DMS79 (cell line): ENCODE results near the gene PLVAP.
"Not testable (repeated sequence)": the region's sequence is repeated elsewhere in the genome, so short reads cannot be mapped to it uniquely, and the experiment has no call there.

Source experiments
- DNase-seq: peaks from one replicate; lab custom pipeline; 2025; lab: John Stamatoyannopoulos, UW

PLVAP gene

GRCh38 chr19:17398902-17399527 is 21.9 kb upstream of the PLVAP start:
- no peak for DNase-seq

- no peak for DNase-seq
These were observed 17.8 kb upstream of the PLVAP start for GRCh38 chr19:17394891-17395415.

GRCh38 chr19:17393914-17394313 is 16.8 kb upstream of the PLVAP start, which contains the start of gene CCDC194:
Gene CCDC194, minus strand, starts transcription at chr19:17394196. Its CDS starts 38 bp downstream, at chr19:17394158.
- no peak for DNase-seq

GRCh38 chr19:17393002-17393401 is 15.9 kb upstream of the PLVAP start:
- no peak for DNase-seq

GRCh38 chr19:17391371-17392151 is 14.4 kb upstream of the PLVAP start:
- no peak for DNase-seq

- peak; percentile 77 for DNase-seq
These were observed 13.7 kb upstream of the PLVAP start for GRCh38 chr19:17390665-17391370.

- DNase-seq: no peak
These were observed 13.0 kb upstream of the PLVAP start for GRCh38 chr19:17389957-17390664.

- DNase-seq: no peak
These were observed 12.1 kb upstream of the PLVAP start for GRCh38 chr19:17389288-17389687.

GRCh38 chr19:17385878-17386611 is 8.9 kb upstream of the PLVAP start:
- DNase-seq: no peak

- no peak for DNase-seq
These were observed 3.4 kb upstream of the PLVAP start for GRCh38 chr19:17380426-17381138.

GRCh38 chr19:17379221-17379631 is 2.1 kb upstream of the PLVAP start:
- DNase-seq: no peak

GRCh38 chr19:17378271-17378670 is 1.1 kb upstream of the PLVAP start:
- DNase-seq: no peak

- no peak for DNase-seq
These were observed 7.0 kb downstream of the PLVAP start for GRCh38 chr19:17370026-17370587.

- no peak for DNase-seq
These were observed 11.8 kb downstream of the PLVAP start for GRCh38 chr19:17365361-17365760.

- DNase-seq: not testable (repeated sequence)
These were observed 13.1 kb downstream of the PLVAP start for GRCh38 chr19:17363852-17364605.

GRCh38 chr19:17359905-17360800 is 17.0 kb downstream of the PLVAP start:
- DNase-seq: no peak

GRCh38 chr19:17358395-17358794 is 18.7 kb downstream of the PLVAP start:
- no peak for DNase-seq

GRCh38 chr19:17357724-17358123 is 19.4 kb downstream of the PLVAP start:
- no peak for DNase-seq
